ENCODE results near the gene RXRB. TPM values are rescaled to one million over a fixed set of nuclear protein-coding genes. Genes with fewer than 3 reads are reported as not detected.

The RXRB gene
- polyA plus RNA-seq, 1 donor (not counting 4 experiments of a cell fraction or from before 2014, with no cell fraction given), result 23.2 TPM

DNA sequence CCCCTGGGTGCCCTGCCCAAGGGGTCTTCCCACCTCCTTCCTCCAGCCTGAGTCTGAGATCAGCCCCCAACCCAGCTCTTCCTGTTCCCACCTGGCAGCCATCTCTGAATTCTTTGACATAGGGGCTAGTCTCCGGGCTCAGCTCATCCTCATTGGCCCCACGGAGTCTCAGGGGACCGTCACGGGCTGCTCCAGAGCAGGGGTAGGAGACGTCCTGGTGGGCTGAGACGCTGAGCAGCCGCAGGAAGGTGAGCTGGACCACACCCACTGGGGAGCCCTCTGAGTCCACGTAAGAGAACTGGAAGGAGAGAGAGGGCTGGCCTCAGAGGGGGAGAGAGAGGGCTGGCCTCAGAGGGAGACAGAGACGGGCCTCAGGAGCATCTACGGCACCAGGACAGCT, 36.3 kb downstream of the RXRB start:
- Histone ChIP-seq H2AFZ (ENCODE audit: control insufficient read depth, low read length) (no peak overlapping the region), H3K4me1 (ENCODE audit: control insufficient read depth, extremely low read depth, insufficient read depth, low read length) (peaks cover 11% of the 10 kb centered on the region), H3K9me1 (ENCODE audit: control insufficient read depth, extremely low read depth, insufficient read depth, low read length) (no peaks in the 10 kb centered on the region), H3K27me3 (ENCODE audit: control insufficient read depth, extremely low read depth, insufficient read depth, low read length) (peaks cover 7% of the 10 kb centered on the region), H3K79me2 (ENCODE audit: control insufficient read depth, insufficient read depth, low read length) (no peaks in the 10 kb centered on the region), H3K9ac (ENCODE audit: control insufficient read depth, extremely low read depth, insufficient read depth, low read length) (no peak overlapping the region), H3K27ac (ENCODE audit: control insufficient read depth, insufficient read depth, low read length) (no peak overlapping the region), H3K4me2 (ENCODE audit: control insufficient read depth, extremely low read depth, insufficient read depth, low read depth, low read length) (no peak overlapping the region), H3K36me3 (ENCODE audit: control insufficient read depth in 2 of 2, extremely low read depth in 1 of 2, insufficient read depth in 2 of 2, low read length in 2 of 2) (no peaks in the 10 kb centered on the region), H3K4me3 (ENCODE audit: control insufficient read depth in 2 of 3, extremely low read depth in 1 of 3, insufficient read depth in 2 of 3, low read depth in 1 of 3, low read length in 3 of 3) (no peak overlapping the region), H3K9me3 (ENCODE audit: control insufficient read depth, low read depth, low read length) (no peaks in the 10 kb centered on the region), H4K20me1 (ENCODE audit: control insufficient read depth, extremely low read depth, insufficient read depth, low read length) (no peaks in the 10 kb centered on the region)
- TF ChIP-seq CTCF (optimal IDR thresholded peaks at IDR 0.05 in 1 of 3, IDR thresholded peaks at IDR 0.05 in 1 of 3, conservative IDR thresholded peaks at IDR 0.05 in 1 of 3; ENCODE audit: extremely low read depth in 1 of 3, insufficient read depth in 2 of 3, low read length in 3 of 3) (no peak), EZH2 (IDR thresholded peaks at IDR 0.05; ENCODE audit: low read length) (no peak)
- FAIRE-seq, result no peak
- dilution Hi-C loops (cut with MboI; ENCODE audit: extremely low pct_ligation_motif_present, low sequenced_read_pairs), result no loop called here
- DNase-seq (ENCODE audit: low read depth, low spot score), result no peak

- H3K36me3 ChIP-seq (ENCODE audit: control insufficient read depth in 2 of 2, extremely low read depth in 1 of 2, insufficient read depth in 2 of 2, low read length in 2 of 2), result no peaks in the 10 kb centered on the region
- dilution Hi-C loops (cut with MboI; ENCODE audit: extremely low pct_ligation_motif_present, low sequenced_read_pairs), result no loop called here
- FAIRE-seq, result no peak
- H3K79me2 ChIP-seq (ENCODE audit: control insufficient read depth, insufficient read depth, low read length), result no peaks in the 10 kb centered on the region
- H3K4me3 ChIP-seq (ENCODE audit: control insufficient read depth in 2 of 3, extremely low read depth in 1 of 3, insufficient read depth in 2 of 3, low read depth in 1 of 3, low read length in 3 of 3), result no peak overlapping the region
- H3K27me3 ChIP-seq (ENCODE audit: control insufficient read depth, extremely low read depth, insufficient read depth, low read length), result peaks cover 7% of the 10 kb centered on the region
- no peaks in the 10 kb centered on the region for H4K20me1 ChIP-seq (ENCODE audit: control insufficient read depth, extremely low read depth, insufficient read depth, low read length)
- TF ChIP-seq CTCF (optimal IDR thresholded peaks at IDR 0.05 in 1 of 3, IDR thresholded peaks at IDR 0.05 in 1 of 3, conservative IDR thresholded peaks at IDR 0.05 in 1 of 3; ENCODE audit: extremely low read depth in 1 of 3, insufficient read depth in 2 of 3, low read length in 3 of 3) (no peak), EZH2 (IDR thresholded peaks at IDR 0.05; ENCODE audit: low read length) (no peak)
- no peak overlapping the region for H3K27ac ChIP-seq (ENCODE audit: control insufficient read depth, insufficient read depth, low read length)
- no peaks in the 10 kb centered on the region for H3K9me1 ChIP-seq (ENCODE audit: control insufficient read depth, extremely low read depth, insufficient read depth, low read length)
- H3K4me1 ChIP-seq (ENCODE audit: control insufficient read depth, extremely low read depth, insufficient read depth, low read length), result peaks cover 11% of the 10 kb centered on the region
- no peak for DNase-seq (ENCODE audit: low read depth, low spot score)
- H3K9me3 ChIP-seq (ENCODE audit: control insufficient read depth, low read depth, low read length), result no peaks in the 10 kb centered on the region
- H2AFZ ChIP-seq (ENCODE audit: control insufficient read depth, low read length), result peak overlapping the region; percentile 15
- no peak overlapping the region for H3K9ac ChIP-seq (ENCODE audit: control insufficient read depth, extremely low read depth, insufficient read depth, low read length)
- H3K4me2 ChIP-seq (ENCODE audit: control insufficient read depth, extremely low read depth, insufficient read depth, low read depth, low read length), result no peak overlapping the region
Measured at GRCh38 chr6:33163540-33163939, 36.9 kb downstream of the RXRB start.

Measured in keratinocyte (primary cell).